ENCODE measurements around the gene ARHGAP12.

Gene ARHGAP12

GRCh38 chr10:31958856-31959255 is 30.2 kb upstream of the ARHGAP12 start:
- DNase-seq (ENCODE audit: low spot score): no peak
- in situ Hi-C loops (cut with MboI; ENCODE audit: low sequenced_read_pairs, unreplicated experiment): no loop called here
- no peak for TF ChIP-seq CTCF (IDR thresholded peaks at IDR 0.05; ENCODE audit: borderline replicate concordance, control extremely low read depth, extremely low read depth, insufficient read depth, missing control alignments)

- no peak for DNase-seq (ENCODE audit: low spot score)
- no peak for TF ChIP-seq CTCF (IDR thresholded peaks at IDR 0.05; ENCODE audit: borderline replicate concordance, control extremely low read depth, extremely low read depth, insufficient read depth, missing control alignments)
- in situ Hi-C loops (cut with MboI; ENCODE audit: low sequenced_read_pairs, unreplicated experiment): no loop called here
Observed at GRCh38 chr10:31956200-31956946, 27.7 kb upstream of the ARHGAP12 start.

- in situ Hi-C loops (cut with MboI; ENCODE audit: low sequenced_read_pairs, unreplicated experiment): no loop called here
- DNase-seq (ENCODE audit: low spot score): no peak
- TF ChIP-seq CTCF (IDR thresholded peaks at IDR 0.05; ENCODE audit: borderline replicate concordance, control extremely low read depth, extremely low read depth, insufficient read depth, missing control alignments): no peak
Observed at GRCh38 chr10:31954410-31955191, 26.0 kb upstream of the ARHGAP12 start.

GRCh38 chr10:31953480-31953879 is 24.8 kb upstream of the ARHGAP12 start:
- no peak for TF ChIP-seq CTCF (IDR thresholded peaks at IDR 0.05; ENCODE audit: borderline replicate concordance, control extremely low read depth, extremely low read depth, insufficient read depth, missing control alignments)
- no peak for DNase-seq (ENCODE audit: low spot score)
- in situ Hi-C loops (cut with MboI; ENCODE audit: low sequenced_read_pairs, unreplicated experiment): no loop called here

- in situ Hi-C loops (cut with MboI; ENCODE audit: low sequenced_read_pairs, unreplicated experiment): no loop called here
- no peak for TF ChIP-seq CTCF (IDR thresholded peaks at IDR 0.05; ENCODE audit: borderline replicate concordance, control extremely low read depth, extremely low read depth, insufficient read depth, missing control alignments)
- DNase-seq (ENCODE audit: low spot score): no peak
Observed at GRCh38 chr10:31953080-31953479, 24.4 kb upstream of the ARHGAP12 start.

- TF ChIP-seq CTCF (IDR thresholded peaks at IDR 0.05; ENCODE audit: borderline replicate concordance, control extremely low read depth, extremely low read depth, insufficient read depth, missing control alignments): no peak
- in situ Hi-C loops (cut with MboI; ENCODE audit: low sequenced_read_pairs, unreplicated experiment): no loop called here
- no peak for DNase-seq (ENCODE audit: low spot score)
Observed at GRCh38 chr10:31952066-31952465, 23.4 kb upstream of the ARHGAP12 start.

Data from GM13976 (cell line).